Stimulated activated CD4-positive, alpha-beta T cell treated with anti-CD3 and anti-CD28 coated beads, Interleukin-12 subunit alpha, Interleukin-12 subunit beta, amount 100 ng/mL, for 48 hours (primary cell): Measurements from ENCODE around the gene WWOX.

Experiments used
- DNase-seq, 3 donors: peaks; one replicate each; pipeline ENCODE4 v3.0.0-alpha.2; 2020; ENCODE audit warnings: low read depth in 2 of 3, low spot score in 1 of 3

WWOX gene

GRCh38 chr16:78326731-78327130 is 227.3 kb downstream of the WWOX start:
- no peak for DNase-seq

DNA sequence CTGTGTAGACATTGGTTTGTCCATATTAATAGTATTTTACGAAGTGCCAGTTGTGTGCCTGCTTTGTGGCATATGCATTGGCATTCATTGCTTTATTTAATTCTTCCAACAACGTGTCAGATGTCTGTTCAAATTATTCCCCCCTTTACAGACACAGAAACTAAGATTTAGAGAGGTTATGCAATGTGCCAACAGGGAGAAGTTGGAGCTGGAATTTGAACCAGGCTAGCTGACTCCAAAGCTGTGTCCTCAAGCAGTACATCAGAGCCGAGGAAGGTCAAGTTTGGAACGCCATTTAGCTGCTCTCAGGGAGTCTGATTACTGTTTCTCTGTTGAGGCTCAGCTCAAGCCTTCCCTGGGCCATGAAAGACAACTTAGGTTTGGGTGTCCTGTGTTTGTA is 232.3 kb downstream of the WWOX start:
- no peak for DNase-seq

DNA sequence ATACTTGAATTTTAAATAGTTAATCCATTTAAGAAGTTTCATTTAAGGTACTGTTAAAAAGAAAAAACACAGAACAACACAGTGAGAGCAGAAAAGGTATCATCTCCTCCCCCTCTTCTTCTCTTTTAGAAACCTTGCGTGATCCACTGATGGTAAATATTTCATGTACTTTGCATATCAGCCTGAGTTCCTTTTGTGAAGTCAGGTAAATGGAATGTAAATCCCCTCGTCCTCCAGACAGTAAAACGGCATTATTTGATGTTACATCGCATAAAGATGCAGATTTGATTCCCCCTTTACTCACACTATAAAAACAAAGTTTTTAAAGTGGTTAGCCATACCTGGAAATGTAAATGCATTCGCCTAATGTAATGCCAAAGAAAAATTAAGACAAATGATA is 234.4 kb downstream of the WWOX start:
- DNase-seq, result no peak

- no peak for DNase-seq
Observed at GRCh38 chr16:78340590-78340989, 241.1 kb downstream of the WWOX start.

GRCh38 chr16:78348068-78348467 is 248.6 kb downstream of the WWOX start:
- no peak for DNase-seq

DNA sequence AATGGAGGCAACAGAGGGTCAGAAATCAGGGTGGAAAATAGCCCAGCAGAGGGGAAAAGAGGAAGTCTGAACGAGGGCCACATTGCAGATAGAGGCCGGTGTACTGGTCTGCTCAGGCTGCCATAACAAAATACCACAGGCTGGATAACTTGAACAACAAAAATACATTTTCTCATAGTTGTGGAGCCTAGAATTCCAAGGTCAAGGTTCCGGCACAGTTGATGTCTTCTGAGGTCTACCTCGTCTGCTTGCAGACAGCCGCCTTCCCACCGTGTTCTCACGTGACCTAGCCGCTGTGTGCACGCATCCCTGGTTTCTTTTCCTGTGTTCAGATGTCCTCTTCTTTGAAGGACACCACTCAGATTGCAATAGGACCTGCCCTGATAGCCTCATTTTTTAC is 249.4 kb downstream of the WWOX start:
- no peak for DNase-seq

- no peak for DNase-seq
Observed at GRCh38 chr16:78352184-78352583, 252.7 kb downstream of the WWOX start.

GRCh38 chr16:78353640-78354275 is 254.3 kb downstream of the WWOX start:
- no peak for DNase-seq

DNA sequence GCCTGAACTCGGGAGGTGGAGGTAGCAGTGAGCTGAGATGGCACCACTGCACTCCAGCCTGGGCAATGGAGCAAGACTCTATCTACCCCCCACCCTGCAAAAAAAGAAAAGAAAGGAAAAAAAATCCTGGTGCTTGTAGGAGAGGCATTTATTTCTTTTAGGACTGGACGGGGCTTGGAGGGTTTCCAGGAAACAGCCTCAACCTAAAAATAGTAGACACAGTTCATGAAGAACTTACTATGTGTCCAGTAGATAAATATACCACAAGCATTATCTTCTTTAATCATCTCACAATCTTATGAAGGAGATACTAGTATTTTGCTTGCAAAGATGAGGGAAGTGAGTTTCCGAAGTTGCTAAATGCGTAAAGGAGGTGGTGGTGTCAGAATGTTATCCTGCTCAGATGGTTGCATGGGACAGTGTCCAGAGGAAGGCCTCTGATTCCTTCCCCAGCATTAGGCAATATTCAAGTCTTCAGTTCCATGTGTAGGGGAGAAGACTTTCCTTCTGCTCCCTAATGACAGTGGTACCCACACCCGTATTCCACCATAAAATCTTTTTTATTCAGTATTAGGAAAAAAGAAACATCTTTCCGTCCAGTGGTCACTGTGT is 263.2 kb downstream of the WWOX start:
- no peak for DNase-seq

DNA sequence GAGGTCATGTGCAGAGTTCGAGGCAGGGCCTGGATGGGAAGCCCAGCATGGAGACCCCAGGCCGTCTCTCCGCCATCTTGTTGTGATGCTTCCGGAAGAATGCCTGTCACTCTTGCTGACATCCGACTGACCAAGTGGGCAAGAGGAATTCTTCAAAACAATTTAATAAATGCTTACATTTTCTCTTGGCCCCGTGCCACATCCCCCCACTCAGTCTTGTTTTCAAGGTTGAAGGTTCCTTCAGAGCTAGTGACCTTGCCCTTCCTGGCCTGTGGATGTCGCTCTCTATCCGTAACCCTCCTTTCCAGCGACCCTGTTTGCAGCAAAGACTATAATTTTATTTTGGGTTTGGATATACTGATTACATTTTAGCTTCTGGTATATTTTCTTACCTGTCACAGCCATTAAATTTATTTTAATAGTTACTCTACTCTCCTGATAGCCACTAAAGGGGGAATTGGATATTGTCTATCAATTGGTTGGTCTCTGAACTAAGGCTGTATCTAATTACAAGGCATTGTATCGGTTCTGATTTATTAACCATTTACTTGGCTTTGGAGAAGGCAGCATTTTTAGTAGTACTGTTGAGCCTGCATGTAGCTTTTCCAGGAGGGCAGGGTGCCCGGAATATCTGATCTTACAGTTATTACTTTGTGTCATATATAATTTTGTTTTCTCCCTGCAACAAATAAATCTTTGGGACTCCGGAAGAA is 264.5 kb downstream of the WWOX start:
- DNase-seq, result no peak

GRCh38 chr16:78364556-78364880 is 265.1 kb downstream of the WWOX start:
- no peak for DNase-seq

DNA sequence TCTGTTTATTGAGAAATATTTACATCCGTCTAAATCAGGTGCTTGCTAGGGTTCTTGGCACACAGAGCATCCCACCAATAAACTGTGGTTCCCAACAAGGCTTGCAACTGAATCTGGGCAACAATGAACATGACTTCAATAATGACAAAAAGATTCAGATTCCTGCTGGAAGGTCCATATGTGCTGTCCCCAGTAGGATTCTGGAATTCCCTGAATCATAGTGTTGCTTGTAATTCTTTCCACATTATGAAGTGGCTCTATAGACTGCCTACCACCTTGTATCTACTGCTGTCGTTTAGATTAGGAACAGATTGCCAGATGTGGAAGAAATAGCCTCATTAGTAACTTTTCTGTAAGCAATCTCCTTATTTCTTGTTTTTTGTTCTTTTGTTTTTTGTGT is 265.9 kb downstream of the WWOX start:
- no peak for DNase-seq

- no peak for DNase-seq
Observed at GRCh38 chr16:78368121-78369102, 269.0 kb downstream of the WWOX start.

DNA sequence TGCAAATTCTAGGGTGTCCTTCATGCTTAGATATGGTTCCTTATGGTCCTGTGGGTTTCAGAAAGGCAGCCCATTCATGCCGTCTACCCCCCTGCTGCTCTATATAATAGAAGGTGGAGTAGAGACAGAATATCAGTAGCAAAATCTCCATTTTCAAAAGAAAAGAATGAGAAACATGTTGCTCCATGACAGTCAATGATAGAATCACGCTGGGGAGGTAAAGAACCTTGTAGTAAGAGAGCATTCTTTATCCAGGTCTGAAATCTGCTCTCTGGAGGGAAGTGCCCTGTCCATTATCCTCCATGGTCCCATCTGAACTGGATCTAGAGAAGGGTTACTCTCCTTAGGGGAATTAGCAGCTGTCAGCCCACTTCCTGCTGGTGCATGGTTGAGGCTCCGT is 272.8 kb downstream of the WWOX start:
- no peak for DNase-seq

DNA sequence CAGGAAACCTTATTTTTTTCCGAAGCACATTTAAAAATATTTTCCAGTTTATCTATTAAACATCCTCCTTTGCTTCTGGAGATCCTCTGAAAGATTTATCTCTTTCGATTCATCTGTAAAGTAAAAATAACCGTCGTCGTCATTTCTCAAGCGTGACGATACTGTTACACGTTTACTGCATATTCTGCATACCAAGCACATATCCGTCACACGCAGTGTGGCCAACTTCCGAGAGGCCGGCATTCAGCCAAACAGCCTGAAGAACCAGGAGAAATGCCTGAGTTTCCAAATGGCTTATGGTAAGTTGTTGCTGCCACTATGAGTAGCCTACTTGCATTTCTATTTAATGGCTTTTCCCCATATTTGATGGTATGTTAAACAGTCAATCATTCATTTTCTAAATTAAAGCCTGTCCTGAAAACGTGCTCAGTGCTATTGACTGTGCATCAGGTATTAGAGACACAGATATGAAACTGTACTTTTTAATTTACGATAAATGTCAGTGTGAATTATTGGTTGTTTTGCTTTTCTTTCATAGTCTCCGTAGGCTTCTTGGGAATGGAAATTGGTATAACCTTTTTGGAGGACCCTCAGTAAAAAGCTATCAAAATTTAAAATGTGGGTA is 275.7 kb downstream of the WWOX start:
- no peak for DNase-seq

DNA sequence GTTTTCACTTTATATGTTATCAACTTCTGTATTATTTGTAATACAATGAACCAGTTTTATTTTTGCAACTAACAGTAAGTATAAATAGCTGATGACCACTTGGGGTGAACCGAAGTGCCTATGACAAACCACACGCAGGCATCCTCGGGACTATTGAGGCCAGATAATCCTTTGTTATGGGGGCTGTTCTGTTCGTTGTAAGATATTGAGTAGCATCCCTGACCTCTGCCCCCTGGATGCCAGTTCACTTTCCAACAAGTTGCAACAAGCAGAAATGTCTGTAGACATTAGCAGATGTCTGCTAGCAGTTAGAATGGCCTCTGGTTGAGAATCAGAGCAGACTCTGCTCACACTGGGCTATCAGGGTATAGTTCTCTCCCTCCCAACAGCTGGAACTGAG is 277.0 kb downstream of the WWOX start:
- no peak for DNase-seq

DNA sequence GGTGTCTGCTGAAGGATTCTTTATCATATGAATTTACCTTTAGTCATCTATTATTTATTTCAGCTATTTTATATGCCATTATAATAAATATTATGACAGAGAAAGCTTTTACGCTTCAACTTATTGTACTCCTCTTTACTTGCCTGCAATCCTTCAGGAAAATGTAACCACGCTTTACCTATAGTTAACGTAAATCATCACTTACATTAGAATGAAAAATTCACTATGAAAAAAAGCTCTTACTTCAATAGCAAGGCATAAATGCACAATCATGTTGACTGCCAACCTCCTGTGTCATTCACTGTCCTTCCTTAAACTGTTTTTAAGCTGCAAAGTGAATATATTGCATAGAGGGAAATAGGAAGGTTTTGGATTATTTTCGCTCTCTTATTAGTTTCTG is 277.9 kb downstream of the WWOX start:
- DNase-seq, result no peak

DNA sequence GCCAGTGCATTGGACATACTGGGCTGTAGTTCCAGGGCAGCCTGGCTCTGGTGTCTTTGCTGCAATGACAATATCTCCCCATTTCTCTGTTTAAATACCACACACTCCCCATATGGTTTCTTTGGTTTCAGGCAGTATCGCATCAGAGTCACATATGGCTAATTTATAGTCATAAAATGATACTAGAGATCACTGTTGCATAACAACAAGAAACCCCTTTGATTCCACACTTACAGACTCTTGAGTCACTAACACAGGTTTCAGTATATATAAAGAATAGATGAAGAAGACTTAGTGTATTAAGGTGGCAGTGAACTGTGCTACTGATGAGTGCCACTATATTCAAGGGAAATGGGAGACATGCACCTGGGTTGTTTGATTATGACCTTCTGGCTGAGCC is 281.6 kb downstream of the WWOX start:
- no peak for DNase-seq

GRCh38 chr16:78383118-78383517 is 283.7 kb downstream of the WWOX start:
- no peak for DNase-seq

DNA sequence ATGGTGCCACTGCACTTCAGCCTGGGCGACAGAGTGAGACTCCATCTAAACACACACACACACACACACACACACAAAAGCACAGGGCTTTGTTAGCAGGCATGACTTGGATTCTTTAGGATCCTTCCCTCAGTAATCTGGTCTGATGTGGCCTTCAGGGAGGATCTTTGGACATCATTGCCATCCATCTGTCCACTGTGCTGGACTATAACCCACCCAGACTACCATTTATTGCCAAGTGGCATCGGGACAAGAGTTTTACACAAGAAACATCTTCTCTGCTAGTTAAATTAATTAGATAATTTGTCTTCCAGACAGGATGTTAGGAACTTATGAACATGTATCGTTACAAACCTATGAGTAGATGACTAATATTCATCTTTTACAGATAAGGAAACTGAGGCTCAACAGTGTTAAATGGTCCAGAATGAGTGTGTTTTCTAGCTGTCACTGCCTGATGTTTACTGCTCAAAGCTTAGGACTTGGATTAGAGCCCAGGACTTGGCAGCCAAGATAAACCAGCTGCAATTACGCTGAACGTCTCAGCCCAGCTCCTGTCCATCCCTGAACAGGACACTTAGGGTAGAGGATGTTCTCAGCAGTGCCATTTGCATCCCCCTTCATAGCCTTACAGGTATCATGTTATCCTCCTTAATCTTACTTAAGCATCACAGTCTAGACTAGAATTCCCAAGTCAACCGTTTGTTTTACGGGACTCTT is 285.8 kb downstream of the WWOX start:
- DNase-seq, result no peak
